COLO668 (cell line): Measurements from ENCODE around the gene ADAMTS7.
"Not testable (repeated sequence)": the region's sequence is repeated elsewhere in the genome, so short reads cannot be mapped to it uniquely, and the experiment has no call there.

ENCODE experiments used
- DNase-seq: peaks from one replicate; lab custom pipeline; 2025; ENCODE audit not compliant: unreplicated experiment; lab: John Stamatoyannopoulos, UW

Gene ADAMTS7

GRCh38 chr15:78781381-78781780, 29.9 kb downstream of the ADAMTS7 start:
- not testable (repeated sequence) for DNase-seq

DNA sequence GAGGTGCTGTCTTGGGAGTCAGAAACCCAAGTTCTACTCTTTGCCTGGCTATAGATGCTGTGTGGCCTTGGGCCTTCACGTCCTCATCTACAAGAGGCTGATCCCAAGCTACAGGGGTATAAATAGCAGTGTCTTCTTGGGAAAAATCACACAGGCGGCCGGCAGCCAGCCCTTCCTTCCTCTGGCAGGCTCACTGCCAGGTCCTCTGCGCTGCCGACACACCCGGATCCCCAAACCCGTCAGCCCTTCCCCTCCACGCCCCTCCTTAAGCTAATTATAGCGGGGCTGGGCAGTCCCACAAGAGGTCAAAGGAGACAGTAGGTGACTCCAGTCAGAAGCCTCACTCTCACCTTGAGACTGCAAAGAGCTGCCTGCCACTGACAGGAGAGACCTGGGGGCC, 31.3 kb downstream of the ADAMTS7 start:
- DNase-seq: not testable (repeated sequence)

DNA sequence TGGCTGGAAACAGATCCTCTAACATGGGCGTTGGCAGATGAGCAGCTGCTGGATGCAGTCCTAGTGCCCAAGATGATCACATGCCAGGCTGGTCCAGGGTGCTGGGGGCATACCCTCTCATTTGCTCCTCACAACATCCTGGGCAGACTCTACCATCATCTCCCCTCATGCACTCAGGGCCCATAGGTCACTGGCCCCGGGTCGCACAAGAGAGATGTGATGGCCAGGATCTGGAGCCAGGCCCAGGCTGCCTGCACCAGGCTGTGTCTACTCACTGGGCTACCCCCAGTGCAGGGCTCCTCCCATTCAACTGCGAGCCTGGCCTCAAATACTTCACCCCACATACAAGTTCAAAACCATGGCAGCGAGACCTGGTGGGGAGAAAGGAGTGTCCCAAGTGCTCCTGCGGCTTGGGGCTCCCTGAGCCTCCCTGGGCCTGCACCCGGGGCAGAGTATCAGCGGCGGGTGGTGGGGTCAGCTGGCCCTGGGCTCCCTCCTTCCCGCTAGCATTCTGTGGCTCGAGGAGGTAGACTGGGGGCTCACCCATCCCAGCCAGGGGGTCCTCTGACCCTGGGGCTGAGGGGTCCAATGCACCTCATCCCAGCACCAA, 32.0 kb downstream of the ADAMTS7 start:
- not testable (repeated sequence) for DNase-seq

- no peak for DNase-seq
Observed at GRCh38 chr15:78778422-78778821, 32.8 kb downstream of the ADAMTS7 start.

- DNase-seq: not testable (repeated sequence)
Observed at GRCh38 chr15:78777953-78778345, 33.3 kb downstream of the ADAMTS7 start.

- peak; percentile 12 for DNase-seq
Observed at GRCh38 chr15:78777290-78777952, 33.8 kb downstream of the ADAMTS7 start.

DNA sequence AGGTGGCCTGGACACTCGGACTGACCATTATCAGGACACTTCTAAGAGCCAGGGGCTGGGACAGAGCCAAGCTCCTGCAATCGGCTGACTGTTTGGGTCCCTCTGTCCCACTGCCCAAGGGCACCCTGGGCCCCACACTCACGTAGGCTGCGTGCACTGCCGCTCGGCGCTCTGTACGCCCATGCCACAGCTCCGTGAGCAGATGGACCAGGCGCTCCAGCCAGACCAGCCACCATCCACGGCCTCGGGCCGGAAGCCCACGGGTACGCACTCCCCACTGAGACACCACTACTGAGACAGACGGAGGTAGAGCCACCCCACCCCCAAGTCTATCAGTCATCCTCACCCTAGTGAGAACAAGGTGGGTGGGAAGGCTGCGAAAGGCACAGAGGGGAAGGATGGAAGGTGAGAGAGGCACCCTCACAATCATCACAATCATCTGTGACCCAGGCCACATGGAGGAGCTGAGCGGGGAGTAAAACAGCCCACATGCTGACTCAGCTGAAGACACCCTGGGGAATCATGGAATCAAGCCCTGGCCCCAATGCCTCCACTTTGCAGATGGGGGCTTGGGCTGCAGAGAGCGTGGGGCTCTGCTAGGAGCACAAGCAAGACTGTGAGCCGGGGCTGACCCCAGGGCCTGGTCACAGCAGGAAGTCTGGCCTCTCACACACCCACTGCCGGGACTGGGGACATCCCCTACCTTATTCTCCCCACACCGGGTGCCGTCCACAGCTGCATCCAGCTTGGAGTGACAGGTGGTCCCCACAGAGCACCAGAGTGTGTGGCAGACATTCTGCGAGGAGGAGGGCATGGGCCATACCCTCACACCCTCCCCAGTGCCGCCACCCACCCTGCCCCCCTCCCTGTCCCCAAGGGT, 35.0 kb downstream of the ADAMTS7 start:
- not testable (repeated sequence) for DNase-seq

DNA sequence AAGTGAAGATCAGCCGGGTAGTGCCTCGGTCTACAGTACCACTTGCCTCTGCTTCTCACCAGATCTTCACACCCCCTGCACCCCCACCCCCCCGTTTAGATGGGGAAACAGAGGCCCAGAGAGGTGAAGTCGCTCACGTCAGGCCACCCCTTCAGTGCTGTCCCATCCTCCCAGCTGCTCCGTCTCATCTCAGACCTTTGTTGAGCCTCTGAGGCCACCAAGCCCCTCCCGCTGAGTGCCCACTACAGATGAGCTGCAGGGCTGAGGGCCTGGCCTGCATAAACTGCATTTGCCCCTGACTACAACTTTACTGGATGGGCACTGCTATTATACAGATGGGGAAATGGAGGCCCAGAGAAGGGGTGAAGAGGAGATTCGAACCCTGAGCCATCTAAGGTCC, 35.8 kb downstream of the ADAMTS7 start:
- no peak for DNase-seq

- not testable (repeated sequence) for DNase-seq
Observed at GRCh38 chr15:78774451-78774990, 36.7 kb downstream of the ADAMTS7 start.

DNA sequence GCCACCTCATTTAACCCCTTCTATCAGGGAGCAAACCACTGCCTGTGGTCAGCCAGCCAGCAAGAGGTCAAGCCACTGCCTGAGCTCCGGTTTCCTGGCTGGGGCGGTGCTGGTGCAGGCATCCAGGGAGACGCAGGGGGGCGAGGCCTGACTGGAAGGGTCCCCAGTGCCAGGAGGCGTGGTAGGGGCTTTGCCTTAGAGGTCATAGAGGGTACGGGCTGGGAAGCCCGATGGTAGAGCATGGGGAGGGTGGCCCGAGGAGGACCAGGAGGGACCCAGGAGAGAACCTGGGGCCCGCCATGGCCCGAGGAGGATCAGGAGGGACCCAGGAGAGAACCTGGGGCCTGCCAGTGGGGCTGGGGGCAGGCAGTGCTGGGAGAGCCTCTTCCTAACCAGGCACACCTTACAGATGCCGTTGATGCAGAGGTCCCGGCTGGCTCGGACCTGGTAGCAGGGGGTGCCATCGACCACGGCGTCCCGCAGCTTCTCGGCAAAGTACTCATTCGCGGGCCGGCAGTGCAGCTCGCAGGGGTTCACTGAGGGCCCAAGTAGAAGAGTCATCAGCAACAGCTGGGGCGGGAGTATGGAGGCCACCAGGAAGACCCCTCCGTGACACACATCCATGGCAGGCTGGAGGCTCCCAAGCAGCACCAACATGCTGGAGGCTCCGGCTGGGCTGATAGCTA, 37.4 kb downstream of the ADAMTS7 start:
- DNase-seq: not testable (repeated sequence)

DNA sequence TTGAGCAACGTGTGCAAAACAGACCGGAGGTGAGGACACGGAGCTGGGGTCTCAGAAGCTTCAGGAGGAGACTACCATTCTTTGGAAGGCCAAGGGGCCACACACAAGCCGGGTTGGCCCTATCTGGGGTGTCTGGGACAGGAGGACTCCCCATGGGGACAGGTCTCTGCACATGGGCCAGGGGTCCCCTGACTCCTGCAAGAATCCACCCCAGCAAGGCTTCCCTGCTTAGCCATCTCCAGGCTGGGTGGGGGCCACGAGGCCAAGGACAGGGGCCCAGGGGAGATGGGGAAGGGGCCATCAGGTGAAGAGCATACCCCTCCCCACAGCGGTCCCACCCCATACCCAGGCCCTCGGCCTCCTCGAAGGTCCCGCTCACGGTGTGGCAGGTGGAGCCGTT, 38.5 kb downstream of the ADAMTS7 start:
- DNase-seq: no peak

GRCh38 chr15:78771436-78772000, 39.7 kb downstream of the ADAMTS7 start:
- DNase-seq: not testable (repeated sequence)

- DNase-seq: not testable (repeated sequence)
Observed at GRCh38 chr15:78771020-78771419, 40.2 kb downstream of the ADAMTS7 start.

DNA sequence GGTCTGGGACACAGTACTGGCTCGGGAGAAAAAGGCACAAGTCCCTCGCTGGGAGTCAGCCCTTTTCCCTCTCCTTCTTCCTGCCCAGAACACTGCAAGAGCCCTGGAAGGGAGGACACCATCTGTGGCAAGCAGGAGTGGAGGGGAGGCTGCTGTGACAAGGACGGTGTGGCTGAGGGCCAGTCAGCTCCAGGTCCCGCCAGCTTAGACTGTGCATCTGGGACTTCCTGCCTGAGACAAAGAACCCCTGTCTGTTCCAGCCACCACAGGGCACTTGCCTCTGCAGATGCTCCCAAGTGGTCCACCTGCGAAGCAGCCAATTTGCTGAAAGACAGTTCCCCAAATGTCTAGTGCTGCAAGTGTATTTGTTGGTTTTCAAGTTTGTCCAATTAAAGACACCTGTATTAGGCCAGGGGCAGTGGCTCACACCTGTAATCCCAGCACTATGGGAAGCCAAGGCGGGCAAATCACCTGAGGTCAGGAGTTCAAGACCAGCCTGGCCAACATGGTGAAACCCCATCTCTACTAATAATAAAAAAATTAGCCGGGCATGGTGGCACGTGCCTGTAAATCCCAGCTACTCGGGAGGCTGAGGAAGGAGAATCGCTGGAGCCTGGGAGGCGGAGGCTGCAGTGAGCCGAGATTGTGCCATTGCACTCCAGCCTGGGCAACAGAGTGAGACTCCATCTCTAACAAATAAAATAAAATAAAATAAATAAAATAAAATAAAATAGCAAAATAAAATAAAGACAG, 41.6 kb downstream of the ADAMTS7 start:
- not testable (repeated sequence) for DNase-seq

GRCh38 chr15:78768531-78769408, 42.5 kb downstream of the ADAMTS7 start:
- DNase-seq: no peak

DNA sequence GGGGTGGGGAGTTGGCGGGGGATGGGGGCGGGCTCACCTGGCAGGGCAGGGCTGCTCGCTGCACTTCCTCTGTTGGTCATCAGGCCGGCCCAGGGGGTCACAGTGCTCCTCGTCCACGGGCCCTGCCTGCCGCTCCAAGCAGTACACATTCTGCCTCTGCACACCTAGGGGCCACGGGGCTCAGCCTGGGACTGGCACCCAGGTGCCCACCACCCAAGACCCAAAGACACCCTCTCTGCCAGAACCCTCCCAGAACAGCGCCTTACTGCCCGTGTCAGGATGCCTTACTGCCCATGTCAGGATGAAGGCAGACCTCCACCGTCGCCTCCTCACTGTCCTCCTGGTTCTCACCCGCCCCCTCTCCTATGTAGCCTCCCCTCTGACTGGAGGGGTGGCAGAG, 43.2 kb downstream of the ADAMTS7 start:
- DNase-seq: no peak

GRCh38 chr15:78767331-78767951, 43.8 kb downstream of the ADAMTS7 start:
- DNase-seq: peak; percentile 21

GRCh38 chr15:78766641-78767071, 44.6 kb downstream of the ADAMTS7 start:
- DNase-seq: not testable (repeated sequence)
